Kidney tubule cell (primary cell): ENCODE data around the gene SRP54.
"Not testable (repeated sequence)": the region's sequence is repeated elsewhere in the genome, so short reads cannot be mapped to it uniquely, and the experiment has no call there.

Source experiments
- DNase-seq: peaks from one replicate; pipeline ENCODE4 v3.0.0-alpha.2; 2018; ENCODE audit warnings: low spot score

SRP54 gene

GRCh38 chr14:34982421-34983147 is at the start of gene SRP54:
SRP54 (plus strand) TSS chr14:34982992; CDS start chr14:34996710, 13,718 bp downstream.
- DNase-seq: peak; percentile 98

- no peak for DNase-seq
These were observed 49.5 kb upstream of the SRP54 start for GRCh38 chr14:34933301-34933700.

- no peak for DNase-seq
These were observed 47.3 kb upstream of the SRP54 start for GRCh38 chr14:34935488-34935887.

GRCh38 chr14:34937442-34937841 is 45.4 kb upstream of the SRP54 start:
- no peak for DNase-seq

GRCh38 chr14:34937876-34938275 is 44.9 kb upstream of the SRP54 start:
- DNase-seq: no peak

GRCh38 chr14:34943506-34943905 is 39.3 kb upstream of the SRP54 start:
- DNase-seq: no peak

GRCh38 chr14:34944744-34945143 is 38.0 kb upstream of the SRP54 start:
- DNase-seq: no peak

- DNase-seq: no peak
These were observed 36.1 kb upstream of the SRP54 start for GRCh38 chr14:34946699-34947098.

- no peak for DNase-seq
These were observed 31.5 kb upstream of the SRP54 start for GRCh38 chr14:34951286-34951685.

GRCh38 chr14:34956931-34957330 is 25.9 kb upstream of the SRP54 start:
- DNase-seq: no peak

GRCh38 chr14:34957771-34958286 is 25.0 kb upstream of the SRP54 start:
- no peak for DNase-seq

- not testable (repeated sequence) for DNase-seq
These were observed 20.7 kb upstream of the SRP54 start for GRCh38 chr14:34962106-34962505.

GRCh38 chr14:34964977-34965764 is 17.6 kb upstream of the SRP54 start:
- no peak for DNase-seq

- no peak for DNase-seq
These were observed 16.9 kb upstream of the SRP54 start for GRCh38 chr14:34965912-34966311.

GRCh38 chr14:34966413-34966812 is 16.4 kb upstream of the SRP54 start:
- no peak for DNase-seq

- no peak for DNase-seq
These were observed 12.1 kb upstream of the SRP54 start for GRCh38 chr14:34970665-34971064.

- DNase-seq: peak; percentile 64
These were observed 11.4 kb upstream of the SRP54 start for GRCh38 chr14:34971381-34971780.

GRCh38 chr14:34971801-34972200 is 11.0 kb upstream of the SRP54 start:
- DNase-seq: peak; percentile 56

- no peak for DNase-seq
These were observed 4.3 kb upstream of the SRP54 start for GRCh38 chr14:34978444-34978843.

- no peak for DNase-seq
These were observed 2.4 kb upstream of the SRP54 start for GRCh38 chr14:34980337-34980900.

- no peak for DNase-seq
These were observed 910 bp upstream of the SRP54 start for GRCh38 chr14:34981743-34982420.

GRCh38 chr14:34983148-34983760 is 462 bp downstream of the SRP54 start:
- no peak for DNase-seq
